AG09309 (cell line): ENCODE measurements around the gene GRAMD1B.

Source experiments
- DNase-seq: peaks from one replicate; pipeline ENCODE4 v3.0.0-alpha.2; 2010; ENCODE audit warnings: low read depth
- H3K4me3 ChIP-seq: 2 replicates; pipeline ENCODE4 v1.5.1; 2011; ENCODE audit warnings: mild to moderate bottlenecking, low read depth, low read length, moderate library complexity; ENCODE audit not compliant: control insufficient read depth
- CTCF ChIP-seq: IDR thresholded peaks from 2 replicates; pipeline ENCODE4 v1.5.1; 2011; ENCODE audit warnings: mild to moderate bottlenecking, low read depth, low read length, inconsistent platforms; ENCODE audit not compliant: insufficient read depth, control insufficient read depth; ENCODE audit errors: missing control alignments

Gene GRAMD1B

DNA sequence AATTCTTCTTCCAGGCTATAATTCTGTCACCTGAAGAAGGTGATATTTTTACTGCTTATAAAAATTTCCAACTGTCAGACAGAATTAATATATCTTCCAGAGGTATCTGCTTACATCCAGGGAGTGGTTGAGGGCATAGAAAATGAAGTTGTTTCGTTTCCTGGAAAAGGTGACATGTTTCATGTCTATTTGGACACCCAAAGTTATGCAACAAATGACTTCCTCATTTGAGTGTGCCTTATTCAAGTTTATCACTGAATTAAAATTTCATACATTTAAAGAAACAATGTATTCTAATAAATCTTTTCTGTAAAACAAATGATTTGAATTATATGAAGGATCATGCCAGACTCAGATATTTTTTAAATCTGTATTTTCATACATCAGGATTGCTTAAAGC is 8.5 kb upstream of the GRAMD1B start:
- no peak for DNase-seq

GRCh38 chr11:123425367-123425766 is 4.7 kb upstream of the GRAMD1B start:
- no peak for TF ChIP-seq CTCF
- no peak for DNase-seq
- H3K4me3 ChIP-seq = no peak overlapping the region

More for the DNA sequence above, 8.5 kb upstream of the GRAMD1B start:
- no peak for TF ChIP-seq CTCF
- H3K4me3 ChIP-seq = no peak overlapping the region

DNA sequence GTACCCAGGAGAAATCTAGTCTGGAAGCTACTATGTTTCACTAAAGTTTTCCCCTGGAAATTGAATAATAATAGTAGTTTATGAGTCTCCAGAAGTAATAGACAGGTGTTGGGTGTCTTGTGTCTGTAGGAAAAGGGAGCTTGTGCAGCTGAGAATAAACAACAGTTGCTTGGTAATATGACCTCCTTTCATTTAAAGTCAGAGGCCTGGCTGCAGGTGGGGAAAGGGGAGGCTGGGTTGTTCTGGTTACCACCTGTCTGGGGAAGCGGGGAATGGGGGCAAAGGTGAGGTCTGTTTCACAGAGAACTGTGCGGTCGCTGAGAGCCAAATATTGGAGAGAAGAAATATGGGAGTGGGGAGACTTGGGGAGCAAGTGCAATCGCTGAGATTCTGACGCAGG is 3.3 kb upstream of the GRAMD1B start:
- no peak for TF ChIP-seq CTCF
- no peak for DNase-seq
- H3K4me3 ChIP-seq = no peak overlapping the region

- no peak for DNase-seq
- no peak overlapping the region for H3K4me3 ChIP-seq
- no peak for TF ChIP-seq CTCF
These were observed 2.7 kb upstream of the GRAMD1B start for GRCh38 chr11:123427405-123427804.

GRCh38 chr11:123428116-123428715 is 1.9 kb upstream of the GRAMD1B start:
- DNase-seq = no peak
- no peak overlapping the region for H3K4me3 ChIP-seq
- no peak for TF ChIP-seq CTCF

DNA sequence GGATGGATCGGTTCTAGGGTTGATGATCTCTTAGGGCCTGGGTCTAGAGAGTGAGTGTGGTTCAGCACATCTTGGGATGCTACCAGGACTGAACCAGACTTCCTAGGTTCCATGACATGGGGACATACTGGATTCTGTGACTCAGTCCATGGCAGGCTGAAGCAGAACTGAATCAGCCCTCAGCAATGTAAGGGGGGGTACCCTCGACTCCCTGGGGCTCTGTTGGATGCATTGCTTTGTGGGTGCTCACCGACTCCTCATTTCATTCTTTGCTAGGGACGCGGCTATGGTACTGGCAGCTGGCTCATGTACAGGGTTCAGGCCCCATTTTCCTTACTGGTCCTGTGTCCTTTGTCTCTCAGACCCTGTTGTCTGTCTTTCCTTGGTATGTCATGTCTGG is 733 bp upstream of the GRAMD1B start:
- TF ChIP-seq CTCF = no peak
- DNase-seq = peak; percentile 48
- H3K4me3 ChIP-seq = no peak overlapping the region; the same call in 1 of the 2 replicates

DNA sequence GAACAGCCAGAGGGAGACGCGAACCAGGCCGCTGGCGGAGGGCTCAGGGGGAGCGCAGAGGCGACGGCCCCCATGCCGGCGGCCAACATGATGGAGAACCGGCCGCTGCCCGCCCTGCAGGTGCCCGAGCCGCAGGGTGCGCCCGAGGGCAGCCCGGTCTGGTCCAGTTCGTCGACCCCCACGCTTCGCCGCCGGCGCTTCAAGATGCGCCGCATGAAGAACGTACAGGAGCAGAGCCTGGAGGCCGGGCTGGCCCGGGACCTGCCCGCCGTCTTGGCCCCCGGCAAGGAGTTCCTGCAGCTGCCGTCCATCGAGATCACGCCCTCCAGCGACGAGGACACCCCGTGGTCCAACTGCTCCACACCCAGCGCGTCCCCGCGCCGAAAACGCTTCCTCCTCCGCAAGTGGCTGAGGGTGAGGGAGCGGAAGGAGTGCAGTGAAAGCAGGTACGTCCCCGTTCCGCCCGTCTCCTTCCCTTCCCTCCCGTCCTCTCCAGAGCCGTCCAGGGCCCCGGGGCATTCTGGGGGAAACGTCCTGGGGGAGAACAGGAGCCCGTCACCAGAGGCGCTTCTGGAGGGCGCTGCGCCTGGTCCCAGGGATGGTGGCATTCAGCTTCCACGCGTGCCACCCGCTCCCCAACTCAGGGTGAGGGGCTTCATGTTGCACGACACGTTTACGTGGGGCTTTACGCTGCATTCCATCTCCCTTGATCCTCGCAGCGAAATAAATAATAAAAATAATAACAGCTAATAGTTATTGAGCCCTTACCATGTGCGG is 840 bp downstream of the GRAMD1B start:
- TF ChIP-seq CTCF = peak; percentile 8
- no peak for DNase-seq

More for the DNA sequence above, 840 bp downstream of the GRAMD1B start:
- H3K4me3 ChIP-seq = peak overlapping the region; percentile 95
